BLaER1 (cell line): ENCODE results near the gene SEMA6D.
"Not testable (repeated sequence)": the region's sequence is repeated elsewhere in the genome, so short reads cannot be mapped to it uniquely, and the experiment has no call there.

ENCODE experiments used
- H3K27ac ChIP-seq: shearing (Covaris generic); formaldehyde crosslinking; 2 replicates; pipeline ENCODE4 v1.8.1; 2022
- H3K27me3 ChIP-seq: shearing (Covaris generic); formaldehyde crosslinking; 2 replicates; pipeline ENCODE4 v1.8.1; 2022
- H3K36me3 ChIP-seq: shearing (Covaris generic); formaldehyde crosslinking; 2 replicates; pipeline ENCODE4 v1.8.1; 2022
- H3K4me1 ChIP-seq: shearing (Covaris generic); formaldehyde crosslinking; 2 replicates; pipeline ENCODE4 v1.8.1; 2022
- H3K4me2 ChIP-seq: shearing (Covaris generic); formaldehyde crosslinking; 2 replicates; pipeline ENCODE4 v1.8.1; 2022
- H3K4me3 ChIP-seq: shearing (Covaris generic); formaldehyde crosslinking; 2 replicates; pipeline ENCODE4 v1.8.1; 2022
- H3K9ac ChIP-seq: shearing (Covaris generic); formaldehyde crosslinking; 2 replicates; pipeline ENCODE4 v1.8.1; 2022
- H3K9me3 ChIP-seq: shearing (Covaris generic); formaldehyde crosslinking; 2 replicates; pipeline ENCODE4 v1.8.1; 2022
- H4K20me1 ChIP-seq: shearing (Covaris generic); formaldehyde crosslinking; 2 replicates; pipeline ENCODE4 v1.8.1; 2022
- Cebpa-rat ChIP-seq: shearing (Covaris generic); IDR thresholded peaks from 2 replicates; pipeline ENCODE4 v1.8.1; 2022

Gene SEMA6D

DNA sequence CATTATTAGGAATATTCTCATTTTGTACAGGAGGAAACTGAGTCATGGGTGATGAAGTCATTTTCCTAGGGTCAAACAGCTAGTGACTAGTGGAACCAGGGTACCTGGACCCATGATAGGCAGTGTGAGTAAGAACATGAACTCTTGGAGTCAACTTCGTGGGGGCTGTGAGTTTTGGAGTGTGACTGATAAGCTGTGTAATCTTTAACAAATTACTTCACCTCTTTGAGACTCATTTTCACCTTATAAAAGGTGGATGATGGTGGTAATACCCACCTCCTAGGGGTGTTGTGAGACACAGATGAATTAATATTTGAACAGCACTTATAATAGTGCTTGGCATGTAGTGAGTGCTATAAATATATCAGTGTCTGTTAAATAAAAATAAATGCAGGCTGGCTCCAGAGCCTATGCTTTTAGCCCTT lies 9.1 kb downstream of the SEMA6D start:
- Histone ChIP-seq H3K4me3 (no peak overlapping the region), H3K9ac (no peak overlapping the region), H4K20me1 (no peaks in the 10 kb centered on the region), H3K4me2 (no peak overlapping the region), H3K27me3 (peaks cover 5% of the 10 kb centered on the region), H3K27ac (no peak overlapping the region), H3K4me1 (no peaks in the 10 kb centered on the region), H3K36me3 (no peaks in the 10 kb centered on the region), H3K9me3 (no peaks in the 10 kb centered on the region)
- no peak for TF ChIP-seq Cebpa-rat

DNA sequence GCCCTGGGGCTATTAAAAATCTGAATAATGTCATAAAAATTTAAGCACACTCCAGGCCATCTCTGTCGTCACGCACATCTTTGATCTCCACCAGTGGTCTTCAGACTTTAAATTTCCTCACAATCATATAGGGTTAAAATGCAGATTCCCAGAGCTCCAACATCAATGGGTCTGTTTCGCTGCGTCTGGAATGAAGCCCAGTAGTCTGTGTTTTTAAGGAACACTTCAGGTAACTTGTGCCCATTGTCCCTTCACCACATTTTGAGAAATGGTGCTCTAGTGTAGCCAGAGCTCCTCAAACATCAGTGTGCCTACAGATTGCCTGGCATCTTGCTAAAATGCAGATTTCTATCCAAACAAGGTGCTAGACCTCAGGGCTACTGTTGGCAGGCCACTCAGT lies 9.8 kb downstream of the SEMA6D start:
- Histone ChIP-seq H3K9ac (no peak overlapping the region), H3K4me3 (no peak overlapping the region)

DNA sequence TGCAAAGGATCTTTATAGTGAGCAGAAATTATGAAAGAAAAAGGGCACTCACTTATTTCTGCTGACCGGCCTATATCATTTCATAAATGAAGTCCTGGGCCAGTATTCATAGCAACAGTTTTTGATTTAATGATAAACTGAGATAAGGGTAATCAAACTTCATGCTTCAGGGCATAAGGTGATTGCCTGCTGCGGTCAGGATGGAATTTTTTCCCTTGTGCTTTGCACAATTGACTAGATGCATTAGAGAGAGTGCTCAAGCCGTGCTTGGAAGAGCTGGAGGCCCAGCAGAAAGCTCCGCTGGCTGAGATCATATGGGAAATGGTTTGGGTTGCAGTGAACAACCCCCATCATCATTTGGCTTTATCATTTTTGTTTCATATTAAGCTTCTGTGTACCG lies 10.4 kb downstream of the SEMA6D start:
- H3K4me1 ChIP-seq: no peaks in the 10 kb centered on the region
- no peak overlapping the region for H3K27ac ChIP-seq
- no peak overlapping the region for H3K9ac ChIP-seq
- no peak overlapping the region for H3K4me3 ChIP-seq
- no peak for TF ChIP-seq Cebpa-rat
- no peaks in the 10 kb centered on the region for H3K36me3 ChIP-seq
- H3K9me3 ChIP-seq: no peaks in the 10 kb centered on the region
- no peak overlapping the region for H3K4me2 ChIP-seq
- no peaks in the 10 kb centered on the region for H4K20me1 ChIP-seq
- no peaks in the 10 kb centered on the region for H3K27me3 ChIP-seq

More for the DNA sequence above, 9.8 kb downstream of the SEMA6D start:
- Histone ChIP-seq H3K9me3 (no peaks in the 10 kb centered on the region), H3K36me3 (no peaks in the 10 kb centered on the region), H3K27ac (no peak overlapping the region), H4K20me1 (no peaks in the 10 kb centered on the region), H3K27me3 (no peaks in the 10 kb centered on the region), H3K4me1 (no peaks in the 10 kb centered on the region), H3K4me2 (no peak overlapping the region)
- no peak for TF ChIP-seq Cebpa-rat

DNA sequence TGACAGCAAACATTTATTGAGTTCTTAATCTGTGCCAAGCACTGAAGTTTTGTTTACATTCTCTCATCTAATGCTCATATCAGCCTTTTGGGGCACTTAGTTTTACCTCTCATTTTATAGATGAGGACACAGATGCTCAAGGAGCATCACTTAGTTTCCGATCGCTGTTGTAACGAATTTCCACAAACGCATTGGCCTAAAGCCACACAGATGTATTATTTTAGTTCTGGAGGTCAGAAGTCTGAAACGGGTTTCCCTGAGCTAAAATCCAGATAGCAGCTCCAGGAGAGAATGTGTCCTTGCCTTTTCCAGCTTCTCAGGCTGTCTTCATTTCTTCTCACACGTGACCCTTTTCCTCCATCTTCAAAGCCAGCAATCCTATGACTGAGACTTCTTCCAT lies 11.1 kb downstream of the SEMA6D start:
- TF ChIP-seq Cebpa-rat: no peak
- H3K4me2 ChIP-seq: no peak overlapping the region
- H3K4me3 ChIP-seq: no peak overlapping the region
- H3K27me3 ChIP-seq: no peaks in the 10 kb centered on the region
- H3K9me3 ChIP-seq: no peaks in the 10 kb centered on the region
- no peaks in the 10 kb centered on the region for H4K20me1 ChIP-seq
- no peak overlapping the region for H3K9ac ChIP-seq
- H3K4me1 ChIP-seq: no peaks in the 10 kb centered on the region
- no peaks in the 10 kb centered on the region for H3K36me3 ChIP-seq
- H3K27ac ChIP-seq: no peak overlapping the region

DNA sequence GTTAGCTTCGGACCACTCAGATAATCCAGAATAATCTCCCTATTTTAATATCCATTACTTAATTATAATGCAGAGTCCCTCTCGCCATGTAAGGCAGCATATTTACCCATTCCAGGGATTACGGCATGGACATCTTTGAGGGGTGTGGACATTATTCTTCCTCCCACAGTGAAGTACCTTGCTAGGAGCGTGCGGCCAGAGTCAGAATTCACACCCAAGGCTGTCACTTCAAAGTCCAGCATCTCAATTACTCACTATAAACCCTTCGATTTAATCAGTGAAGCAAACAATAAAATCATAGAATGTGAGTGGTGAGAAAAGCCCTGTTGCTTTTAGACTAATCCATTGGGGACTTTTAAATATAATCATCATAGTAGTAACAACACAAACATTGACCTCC lies 11.6 kb downstream of the SEMA6D start:
- Histone ChIP-seq H3K9ac (no peak overlapping the region), H3K4me1 (no peaks in the 10 kb centered on the region), H3K27ac (no peak overlapping the region), H3K36me3 (no peaks in the 10 kb centered on the region), H3K4me2 (no peak overlapping the region), H3K9me3 (no peaks in the 10 kb centered on the region), H4K20me1 (no peaks in the 10 kb centered on the region), H3K4me3 (no peak overlapping the region), H3K27me3 (no peaks in the 10 kb centered on the region)
- TF ChIP-seq Cebpa-rat: no peak

DNA sequence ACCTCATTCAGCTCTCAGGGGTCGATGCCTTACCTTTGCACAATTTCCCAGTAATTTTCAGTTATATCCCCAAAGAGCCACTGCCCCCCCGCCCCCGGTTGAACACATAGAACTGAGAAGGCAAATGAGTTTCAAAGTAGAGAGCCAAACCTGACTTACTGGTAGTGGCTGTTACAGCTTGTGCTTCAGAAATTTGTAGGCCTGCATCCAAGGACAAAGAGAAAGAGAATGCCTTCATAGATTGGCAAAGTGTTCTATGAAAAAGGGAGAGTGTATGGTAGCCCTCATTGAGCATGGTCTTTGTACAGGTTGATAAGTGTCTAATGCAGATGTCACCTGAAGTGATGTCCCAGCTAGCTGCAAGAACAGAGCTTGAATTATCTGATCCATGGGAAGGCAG lies 13.9 kb downstream of the SEMA6D start:
- Histone ChIP-seq H4K20me1 (no peaks in the 10 kb centered on the region), H3K9ac (no peak overlapping the region), H3K9me3 (no peaks in the 10 kb centered on the region), H3K4me3 (no peak overlapping the region), H3K27ac (no peak overlapping the region), H3K4me2 (no peak overlapping the region), H3K36me3 (no peaks in the 10 kb centered on the region), H3K4me1 (no peaks in the 10 kb centered on the region), H3K27me3 (no peaks in the 10 kb centered on the region)
- no peak for TF ChIP-seq Cebpa-rat

DNA sequence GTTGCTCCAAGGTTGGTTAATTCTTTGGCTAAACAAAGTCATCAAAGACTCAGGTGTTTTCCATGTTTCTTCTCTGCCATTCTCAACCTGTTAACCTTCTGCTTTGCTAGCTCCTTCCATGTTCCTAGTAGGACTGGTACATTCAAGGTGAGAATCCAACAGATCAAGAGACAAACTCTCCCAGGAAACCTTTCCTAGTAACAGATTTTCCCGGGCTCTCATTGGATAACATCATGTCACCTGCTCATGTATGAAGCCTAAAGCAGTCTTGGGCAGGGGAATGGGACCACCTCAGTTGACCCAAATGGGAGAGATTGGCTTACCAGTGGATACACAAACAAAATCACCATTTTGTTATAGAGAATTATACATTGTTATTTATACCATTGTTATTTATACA lies 14.9 kb downstream of the SEMA6D start:
- Histone ChIP-seq H3K27me3 (no peaks in the 10 kb centered on the region), H3K9ac (no peak overlapping the region), H3K36me3 (no peaks in the 10 kb centered on the region), H3K9me3 (no peaks in the 10 kb centered on the region), H4K20me1 (no peaks in the 10 kb centered on the region), H3K27ac (no peak overlapping the region), H3K4me1 (no peaks in the 10 kb centered on the region), H3K4me2 (no peak overlapping the region), H3K4me3 (no peak overlapping the region)
- no peak for TF ChIP-seq Cebpa-rat

DNA sequence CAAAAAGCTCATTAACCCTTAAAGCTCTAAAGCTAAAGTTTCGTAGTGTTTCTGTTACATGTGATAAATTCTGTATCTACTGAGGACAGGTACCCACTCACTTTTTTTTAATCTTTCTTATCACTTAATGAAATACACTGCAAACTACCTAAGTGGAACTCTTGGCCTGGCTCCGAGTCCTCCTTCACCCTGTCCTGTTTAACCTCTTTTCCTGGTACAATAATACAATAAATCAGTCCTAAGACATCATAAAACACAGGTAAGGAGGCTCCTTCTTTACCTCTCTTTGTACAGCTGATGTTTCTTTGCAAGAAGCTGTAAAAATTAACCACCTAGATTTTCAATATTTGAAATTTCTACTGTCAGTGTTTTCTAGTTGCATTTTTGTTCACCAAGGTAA lies 15.8 kb downstream of the SEMA6D start:
- H3K9ac ChIP-seq: no peak overlapping the region
- no peak for TF ChIP-seq Cebpa-rat
- H4K20me1 ChIP-seq: no peaks in the 10 kb centered on the region
- no peaks in the 10 kb centered on the region for H3K9me3 ChIP-seq
- H3K4me3 ChIP-seq: no peak overlapping the region
- H3K27ac ChIP-seq: no peak overlapping the region
- H3K4me2 ChIP-seq: no peak overlapping the region
- no peaks in the 10 kb centered on the region for H3K27me3 ChIP-seq
- no peaks in the 10 kb centered on the region for H3K36me3 ChIP-seq
- H3K4me1 ChIP-seq: no peaks in the 10 kb centered on the region

DNA sequence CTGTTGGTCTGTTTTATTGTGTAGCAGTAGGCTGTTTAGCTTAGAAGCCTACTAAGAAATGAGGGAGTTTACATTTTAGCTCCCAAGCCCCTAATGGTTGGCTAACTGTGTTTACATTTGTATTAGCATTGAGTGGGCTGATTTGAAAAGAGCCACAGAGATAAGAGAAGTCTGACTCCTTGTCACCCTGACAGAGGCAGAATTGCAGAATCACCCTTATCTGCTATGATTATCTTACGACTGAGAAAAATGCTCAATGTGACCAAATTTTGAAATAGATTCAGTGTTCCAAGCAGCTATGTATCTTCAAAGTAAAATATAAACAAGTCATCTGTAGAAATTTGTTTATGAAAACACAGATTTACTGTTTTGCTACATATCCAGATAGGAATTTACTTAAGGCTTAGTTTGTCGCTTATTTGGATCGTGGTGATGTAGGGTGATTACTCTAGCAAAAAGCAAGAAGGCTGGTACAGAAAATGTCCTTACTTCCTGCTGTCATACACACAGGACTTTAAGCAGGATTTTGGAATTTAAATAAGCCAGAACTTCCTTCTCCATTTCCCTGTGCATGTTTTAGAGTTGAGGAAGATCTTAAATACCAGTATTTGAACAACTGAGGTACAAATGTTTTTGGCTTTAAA lies 19.0 kb downstream of the SEMA6D start:
- Histone ChIP-seq H3K9ac (no peak overlapping the region), H3K4me1 (no peaks in the 10 kb centered on the region), H3K27ac (no peak overlapping the region), H4K20me1 (no peaks in the 10 kb centered on the region), H3K9me3 (no peaks in the 10 kb centered on the region), H3K36me3 (no peaks in the 10 kb centered on the region), H3K4me2 (no peak overlapping the region), H3K4me3 (no peak overlapping the region), H3K27me3 (no peaks in the 10 kb centered on the region)
- no peak for TF ChIP-seq Cebpa-rat

DNA sequence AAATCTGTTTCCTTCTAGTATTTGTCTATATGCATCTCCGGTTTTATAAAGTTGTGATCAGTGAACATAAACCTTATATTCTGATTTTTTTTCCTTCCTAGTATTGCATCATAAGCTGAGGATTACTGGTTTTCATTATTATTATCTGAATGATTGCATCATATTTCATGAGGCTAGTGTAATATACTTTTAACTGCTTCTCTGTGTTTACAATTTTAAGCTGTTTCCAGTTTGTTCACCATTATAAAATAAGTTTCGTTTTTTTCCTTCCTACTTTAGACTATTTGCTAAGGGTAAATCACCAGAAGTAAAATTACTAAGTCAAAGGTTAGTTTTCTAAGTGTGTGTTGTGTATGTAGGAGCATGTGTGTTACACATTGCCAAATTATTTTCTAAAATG lies 20.2 kb downstream of the SEMA6D start:
- Histone ChIP-seq H4K20me1 (no peaks in the 10 kb centered on the region), H3K9me3 (no peaks in the 10 kb centered on the region), H3K4me3 (no peak overlapping the region), H3K4me2 (no peak overlapping the region), H3K27ac (no peak overlapping the region), H3K27me3 (no peaks in the 10 kb centered on the region), H3K9ac (no peak overlapping the region), H3K36me3 (no peaks in the 10 kb centered on the region), H3K4me1 (no peaks in the 10 kb centered on the region)
- TF ChIP-seq Cebpa-rat: no peak; the same call in 1 of the 2 replicates

DNA sequence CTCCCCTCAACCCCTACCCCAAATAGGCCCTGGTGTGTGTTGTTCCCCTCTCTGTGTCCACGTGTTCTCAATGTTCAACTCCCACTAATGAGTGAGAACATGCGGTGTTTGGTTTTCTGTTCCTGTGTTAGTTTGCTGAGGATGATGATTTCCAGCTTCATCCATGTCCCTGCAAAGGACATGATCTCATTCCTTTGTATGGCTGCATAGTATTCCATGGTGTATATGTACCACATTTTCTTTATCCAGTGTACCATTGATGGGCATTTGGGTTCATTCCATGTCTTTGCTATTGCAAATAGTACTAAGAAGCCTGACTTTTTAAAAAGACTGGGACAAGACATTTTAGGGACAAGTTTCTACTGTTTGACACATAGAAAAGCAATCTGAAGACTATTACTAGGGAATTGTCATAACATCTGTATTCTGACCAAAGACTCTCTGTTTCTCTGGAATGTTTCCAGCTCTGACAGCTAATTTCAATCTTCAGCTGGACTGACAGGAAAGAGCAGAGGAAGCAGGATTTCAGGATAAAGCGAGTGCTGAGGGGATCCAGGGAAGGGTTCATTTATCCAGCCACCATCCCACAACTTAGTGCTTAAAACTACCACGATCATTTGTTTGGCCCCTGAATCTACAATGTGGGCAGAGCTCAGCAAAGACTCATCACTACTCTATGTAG lies 21.0 kb downstream of the SEMA6D start:
- H3K36me3 ChIP-seq, H3K4me2 ChIP-seq, H3K27me3 ChIP-seq, H4K20me1 ChIP-seq, H3K27ac ChIP-seq, H3K9ac ChIP-seq, H3K9me3 ChIP-seq, H3K4me3 ChIP-seq, H3K4me1 ChIP-seq: not testable (repeated sequence)
